Middle frontal gyrus (tissue), 1 donor: ENCODE results near the gene RIC1.
"Not testable (repeated sequence)": the region's sequence is repeated elsewhere in the genome, so short reads cannot be mapped to it uniquely, and the experiment has no call there.

Source experiments
- DNase-seq: peaks from one replicate; pipeline ENCODE4 v3.0.0-alpha.2; 2015; ENCODE audit warnings: low spot score; ENCODE audit errors: extremely low spot score

The RIC1 gene

GRCh38 chr9:5620494-5620893 lies 8.4 kb upstream of the RIC1 start:
- DNase-seq: no peak

- no peak for DNase-seq
These were observed 7.6 kb upstream of the RIC1 start for GRCh38 chr9:5621327-5621726.

GRCh38 chr9:5622016-5622415 lies 6.9 kb upstream of the RIC1 start:
- DNase-seq: no peak

- no peak for DNase-seq
These were observed 4.3 kb upstream of the RIC1 start for GRCh38 chr9:5624655-5625054.

- DNase-seq: no peak
These were observed 1.9 kb upstream of the RIC1 start for GRCh38 chr9:5626727-5627634.

- not testable (repeated sequence) for DNase-seq
These were observed 1.2 kb upstream of the RIC1 start for GRCh38 chr9:5627686-5628085.

GRCh38 chr9:5628183-5628529 lies 751 bp upstream of the RIC1 start:
- no peak for DNase-seq

- DNase-seq: no peak
These were observed 589 bp downstream of the RIC1 start for GRCh38 chr9:5629312-5630080.

GRCh38 chr9:5630081-5630507 lies 1.2 kb downstream of the RIC1 start:
- no peak for DNase-seq

- DNase-seq: no peak
These were observed 2.1 kb downstream of the RIC1 start for GRCh38 chr9:5631026-5631425.

GRCh38 chr9:5632540-5632939 lies 3.6 kb downstream of the RIC1 start:
- DNase-seq: no peak

GRCh38 chr9:5633243-5633642 lies 4.3 kb downstream of the RIC1 start:
- DNase-seq: no peak

- no peak for DNase-seq
These were observed 6.5 kb downstream of the RIC1 start for GRCh38 chr9:5635390-5635789.

- DNase-seq: no peak
These were observed 10.9 kb downstream of the RIC1 start for GRCh38 chr9:5639816-5640215.

GRCh38 chr9:5642170-5642569 lies 13.3 kb downstream of the RIC1 start:
- no peak for DNase-seq

- no peak for DNase-seq
These were observed 14.2 kb downstream of the RIC1 start for GRCh38 chr9:5643005-5643624.

- no peak for DNase-seq
These were observed 15.6 kb downstream of the RIC1 start for GRCh38 chr9:5644501-5644900.

- DNase-seq: no peak
These were observed 17.2 kb downstream of the RIC1 start for GRCh38 chr9:5646116-5646515.

- no peak for DNase-seq
These were observed 21.6 kb downstream of the RIC1 start for GRCh38 chr9:5650356-5651105.

GRCh38 chr9:5651246-5651645 lies 22.3 kb downstream of the RIC1 start:
- DNase-seq: no peak

GRCh38 chr9:5652821-5653220 lies 23.9 kb downstream of the RIC1 start:
- DNase-seq: no peak
